Measurements from ENCODE around the gene MMEL1. TPM values are rescaled to one million over a fixed set of nuclear protein-coding genes. Genes with fewer than 3 reads are reported as not detected.

MMEL1 gene
- total RNA-seq, 1 experiment from 2014 or later: not detected

GRCh38 chr1:2602311-2602835 is 30.4 kb downstream of the MMEL1 start:
- Histone ChIP-seq H3K9ac (ENCODE audit: low read length) (no peak overlapping the region), H3K9me3 (ENCODE audit: low read length) (peaks cover 6% of the 10 kb centered on the region; the same call in 1 of the 2 replicates), H4K20me1 (ENCODE audit: low read length) (no peaks in the 10 kb centered on the region), H2AFZ (ENCODE audit: low read length) (no peak overlapping the region), H3K27me3 (ENCODE audit: low read length) (peaks cover 3% of the 10 kb centered on the region; the same call in 1 of the 2 replicates), H3F3A (ENCODE audit: low read length, unreplicated experiment) (no peaks in the 10 kb centered on the region), H3K36me3 (ENCODE audit: low read depth, low read length) (no peaks in the 10 kb centered on the region), H3K79me2 (ENCODE audit: low read length) (no peaks in the 10 kb centered on the region), H3K27ac (ENCODE audit: low read length) (no peak overlapping the region), H3K4me2 (ENCODE audit: low read length) (no peak overlapping the region), H3K4me1 (ENCODE audit: insufficient read depth, low read length) (no peaks in the 10 kb centered on the region), H3K9me2 (replicated peaks; ENCODE audit: low read length) (no peaks in the 10 kb centered on the region), H3K4me3 (ENCODE audit: low read length) (no peak overlapping the region)
- ATAC-seq (no peak), DNase-seq (no peak)
- BruUV-seq (replicated peaks): no TSS peak
- intact Hi-C loops (cut with micrococcal nuclease): no loop called here
- CTCF ChIA-PET: no interaction called here
- POLR2A ChIA-PET (ENCODE audit: unreplicated experiment): no interaction called here
- TF ChIP-seq CTCF (conservative IDR thresholded peaks at IDR 0.05; ENCODE audit: low read depth, low read length) (no peak), EZH2 (IDR thresholded peaks at IDR 0.05; ENCODE audit: low read length, unreplicated experiment) (no peak), EZH2phosphoT487 (IDR thresholded peaks at IDR 0.05; ENCODE audit: borderline replicate concordance, low read length) (no peak)

- Histone ChIP-seq H4K20me1 (ENCODE audit: low read length) (no peaks in the 10 kb centered on the region), H3K27ac (ENCODE audit: low read length) (no peak overlapping the region), H3K4me3 (ENCODE audit: low read length) (no peak overlapping the region), H3K4me2 (ENCODE audit: low read length) (no peak overlapping the region), H3K9ac (ENCODE audit: low read length) (no peak overlapping the region), H3K4me1 (ENCODE audit: insufficient read depth, low read length) (no peaks in the 10 kb centered on the region), H2AFZ (ENCODE audit: low read length) (no peak overlapping the region), H3K27me3 (ENCODE audit: low read length) (peaks cover 3% of the 10 kb centered on the region; the same call in 1 of the 2 replicates), H3K9me3 (ENCODE audit: low read length) (peaks cover 6% of the 10 kb centered on the region; the same call in 1 of the 2 replicates), H3K79me2 (ENCODE audit: low read length) (no peaks in the 10 kb centered on the region), H3K36me3 (ENCODE audit: low read depth, low read length) (no peaks in the 10 kb centered on the region), H3F3A (ENCODE audit: low read length, unreplicated experiment) (no peaks in the 10 kb centered on the region), H3K9me2 (replicated peaks; ENCODE audit: low read length) (no peaks in the 10 kb centered on the region)
- intact Hi-C loops (cut with micrococcal nuclease): no loop called here
- POLR2A ChIA-PET (ENCODE audit: unreplicated experiment): no interaction called here
- ATAC-seq: no peak
- BruUV-seq (replicated peaks): no TSS peak
- no peak for DNase-seq
- CTCF ChIA-PET: no interaction called here
- TF ChIP-seq CTCF (conservative IDR thresholded peaks at IDR 0.05; ENCODE audit: low read depth, low read length): no peak
- no peak for TF ChIP-seq EZH2phosphoT487 (IDR thresholded peaks at IDR 0.05; ENCODE audit: borderline replicate concordance, low read length)
- no peak for TF ChIP-seq EZH2 (IDR thresholded peaks at IDR 0.05; ENCODE audit: low read length, unreplicated experiment)
Observed at GRCh38 chr1:2601721-2602303, 31.0 kb downstream of the MMEL1 start.

GRCh38 chr1:2598329-2598931 is 34.4 kb downstream of the MMEL1 start:
- no peaks in the 10 kb centered on the region for H3K9me2 ChIP-seq (replicated peaks; ENCODE audit: low read length)
- TF ChIP-seq EZH2 (IDR thresholded peaks at IDR 0.05; ENCODE audit: low read length, unreplicated experiment): no peak
- no peak for TF ChIP-seq EZH2phosphoT487 (IDR thresholded peaks at IDR 0.05; ENCODE audit: borderline replicate concordance, low read length)
- TF ChIP-seq CTCF (conservative IDR thresholded peaks at IDR 0.05; ENCODE audit: low read depth, low read length): no peak
- ChIA-PET CTCF (no interaction called here), POLR2A (ENCODE audit: unreplicated experiment) (no interaction called here)
- H3K9me3 ChIP-seq (ENCODE audit: low read length): peaks cover 6% of the 10 kb centered on the region; the same call in 1 of the 2 replicates
- H3K4me1 ChIP-seq (ENCODE audit: insufficient read depth, low read length): no peaks in the 10 kb centered on the region
- H3K79me2 ChIP-seq (ENCODE audit: low read length): no peaks in the 10 kb centered on the region
- H3K9ac ChIP-seq (ENCODE audit: low read length): no peak overlapping the region
- no TSS peak for BruUV-seq (replicated peaks)
- no peak overlapping the region for H3K27ac ChIP-seq (ENCODE audit: low read length)
- H4K20me1 ChIP-seq (ENCODE audit: low read length): no peaks in the 10 kb centered on the region
- H3F3A ChIP-seq (ENCODE audit: low read length, unreplicated experiment): no peaks in the 10 kb centered on the region
- no peak for ATAC-seq
- no peak for DNase-seq
- no peak overlapping the region for H3K4me3 ChIP-seq (ENCODE audit: low read length)
- no peaks in the 10 kb centered on the region for H3K36me3 ChIP-seq (ENCODE audit: low read depth, low read length)
- peaks cover 3% of the 10 kb centered on the region; the same call in 1 of the 2 replicates for H3K27me3 ChIP-seq (ENCODE audit: low read length)
- H2AFZ ChIP-seq (ENCODE audit: low read length): no peak overlapping the region
- no peak overlapping the region for H3K4me2 ChIP-seq (ENCODE audit: low read length)
- intact Hi-C loops (cut with micrococcal nuclease): no loop called here
